C1 segment of cervical spinal cord (tissue), 14 donors: ENCODE results near the gene NKAIN4.

Source experiments
- DNase-seq, 14 donors: peaks; one replicate each; lab custom pipeline; 2025; lab: John Stamatoyannopoulos, UW

The NKAIN4 gene

GRCh38 chr20:63220696-63221399 is 33.4 kb downstream of the NKAIN4 start:
- no peak for DNase-seq

- no peak for DNase-seq
Measured at GRCh38 chr20:63219866-63220521, 34.3 kb downstream of the NKAIN4 start.

- no peak for DNase-seq
Measured at GRCh38 chr20:63219447-63219821, 34.8 kb downstream of the NKAIN4 start.

- no peak for DNase-seq
Measured at GRCh38 chr20:63218701-63219446, 35.4 kb downstream of the NKAIN4 start.

- no peak for DNase-seq
Measured at GRCh38 chr20:63217706-63218105, 36.6 kb downstream of the NKAIN4 start.

GRCh38 chr20:63216849-63217471 is 37.3 kb downstream of the NKAIN4 start:
- no peak for DNase-seq

GRCh38 chr20:63216041-63216848 is 38.0 kb downstream of the NKAIN4 start, which contains the start of gene YTHDF1:
Gene YTHDF1, minus strand, starts transcription at chr20:63216131. Its CDS starts 239 bp downstream, at chr20:63215892.
- peak; percentile 51 to 97 (median 90) for DNase-seq

- DNase-seq, result peak in 1 of 14 donors; percentile 64
Measured at GRCh38 chr20:63215101-63216040, 38.9 kb downstream of the NKAIN4 start.

GRCh38 chr20:63214514-63214913 is 39.7 kb downstream of the NKAIN4 start:
- DNase-seq, result no peak

- no peak for DNase-seq
Measured at GRCh38 chr20:63212792-63213191, 41.5 kb downstream of the NKAIN4 start.

- no peak for DNase-seq
Measured at GRCh38 chr20:63212393-63212730, 41.9 kb downstream of the NKAIN4 start.

GRCh38 chr20:63210011-63210605 is 44.2 kb downstream of the NKAIN4 start:
- DNase-seq, result peak in 1 of 14 donors; percentile 42

- peak in 1 of 14 donors; percentile 71 for DNase-seq
Measured at GRCh38 chr20:63208346-63208909, 45.8 kb downstream of the NKAIN4 start.

- DNase-seq, result peak in 8 of 14 donors; percentile 6 to 81 (median 17)
Measured at GRCh38 chr20:63206878-63207277, 47.4 kb downstream of the NKAIN4 start.

- no peak for DNase-seq
Measured at GRCh38 chr20:63205896-63206295, 48.4 kb downstream of the NKAIN4 start.

- no peak for DNase-seq
Measured at GRCh38 chr20:63204362-63204761, 49.9 kb downstream of the NKAIN4 start.

GRCh38 chr20:63202811-63203526 is 51.3 kb downstream of the NKAIN4 start:
- DNase-seq, result no peak

- DNase-seq, result no peak
Measured at GRCh38 chr20:63202021-63202420, 52.2 kb downstream of the NKAIN4 start.

GRCh38 chr20:63198606-63199005 is 55.7 kb downstream of the NKAIN4 start:
- DNase-seq, result no peak
